ENCODE results near the gene LMF1.

Gene LMF1

DNA sequence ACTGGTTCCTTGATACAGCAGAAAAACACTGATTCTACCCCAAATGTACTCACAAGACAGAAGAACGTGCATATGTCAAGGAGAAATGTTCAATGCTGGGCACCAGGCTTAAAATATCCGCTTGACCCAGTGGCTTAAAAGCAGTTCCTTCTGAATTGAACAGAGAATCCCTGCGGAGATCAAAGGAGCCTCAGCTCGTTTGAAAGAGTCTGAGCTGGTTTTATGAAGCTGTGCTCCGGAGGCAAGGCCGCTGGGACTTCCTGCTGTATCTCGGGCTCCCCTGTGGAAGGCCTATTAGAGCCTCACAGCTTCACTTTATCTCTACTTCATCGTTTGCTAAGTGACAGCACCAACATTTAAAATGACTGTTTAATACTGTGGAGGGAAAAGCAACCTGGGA, 2.2 kb downstream of the LMF1 start:
- no peak for TF ChIP-seq ZFX (IDR thresholded peaks at IDR 0.05; ENCODE audit: borderline replicate concordance)
- TF ChIP-seq, protein P1, sequence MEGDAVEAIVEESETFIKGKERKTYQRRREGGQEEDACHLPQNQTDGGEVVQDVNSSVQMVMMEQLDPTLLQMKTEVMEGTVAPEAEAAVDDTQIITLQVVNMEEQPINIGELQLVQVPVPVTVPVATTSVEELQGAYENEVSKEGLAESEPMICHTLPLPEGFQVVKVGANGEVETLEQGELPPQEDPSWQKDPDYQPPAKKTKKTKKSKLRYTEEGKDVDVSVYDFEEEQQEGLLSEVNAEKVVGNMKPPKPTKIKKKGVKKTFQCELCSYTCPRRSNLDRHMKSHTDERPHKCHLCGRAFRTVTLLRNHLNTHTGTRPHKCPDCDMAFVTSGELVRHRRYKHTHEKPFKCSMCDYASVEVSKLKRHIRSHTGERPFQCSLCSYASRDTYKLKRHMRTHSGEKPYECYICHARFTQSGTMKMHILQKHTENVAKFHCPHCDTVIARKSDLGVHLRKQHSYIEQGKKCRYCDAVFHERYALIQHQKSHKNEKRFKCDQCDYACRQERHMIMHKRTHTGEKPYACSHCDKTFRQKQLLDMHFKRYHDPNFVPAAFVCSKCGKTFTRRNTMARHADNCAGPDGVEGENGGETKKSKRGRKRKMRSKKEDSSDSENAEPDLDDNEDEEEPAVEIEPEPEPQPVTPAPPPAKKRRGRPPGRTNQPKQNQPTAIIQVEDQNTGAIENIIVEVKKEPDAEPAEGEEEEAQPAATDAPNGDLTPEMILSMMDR (IDR thresholded peaks at IDR 0.05): no peak
- no peak overlapping the region for H3K27ac ChIP-seq

DNA sequence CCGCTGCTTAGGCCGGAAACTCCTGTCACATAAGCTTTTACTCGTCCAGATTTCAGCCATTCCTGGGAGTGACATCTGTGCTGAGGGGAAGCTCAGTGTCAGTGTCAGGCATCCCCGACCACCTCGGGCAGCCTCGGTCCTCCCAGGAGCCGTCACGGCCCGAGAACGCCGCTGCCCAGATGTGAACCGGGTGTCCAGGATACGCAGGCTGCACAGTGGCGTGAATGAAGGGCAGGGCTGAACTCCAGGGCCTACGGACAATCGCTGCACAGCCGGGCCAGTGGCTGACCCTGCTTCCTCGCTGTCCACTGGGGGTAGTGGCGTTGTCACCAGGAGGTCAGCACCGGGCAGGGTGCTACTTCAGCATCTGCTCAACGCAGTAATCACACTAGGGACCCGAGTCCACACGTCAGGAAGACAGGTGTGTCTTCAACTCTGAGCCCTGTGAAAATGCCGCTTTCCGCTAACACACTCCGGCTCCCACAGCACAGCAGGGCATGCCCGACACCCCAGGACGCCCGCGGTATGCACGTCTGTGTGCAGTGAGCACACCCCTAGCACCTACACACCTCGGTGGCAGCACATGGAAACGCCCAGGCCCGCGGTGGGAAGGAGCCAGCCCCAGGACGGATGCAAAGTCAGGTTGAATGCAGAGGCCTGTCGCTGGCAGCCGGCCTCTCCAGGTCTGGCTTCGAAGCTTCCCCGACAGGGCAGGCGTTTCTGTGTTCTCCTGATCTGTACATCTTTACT, 3.1 kb downstream of the LMF1 start:
- H3K27ac ChIP-seq: no peak overlapping the region
- TF ChIP-seq, protein P1 (IDR thresholded peaks at IDR 0.05): no peak
- TF ChIP-seq ZFX (IDR thresholded peaks at IDR 0.05; ENCODE audit: borderline replicate concordance): no peak

DNA sequence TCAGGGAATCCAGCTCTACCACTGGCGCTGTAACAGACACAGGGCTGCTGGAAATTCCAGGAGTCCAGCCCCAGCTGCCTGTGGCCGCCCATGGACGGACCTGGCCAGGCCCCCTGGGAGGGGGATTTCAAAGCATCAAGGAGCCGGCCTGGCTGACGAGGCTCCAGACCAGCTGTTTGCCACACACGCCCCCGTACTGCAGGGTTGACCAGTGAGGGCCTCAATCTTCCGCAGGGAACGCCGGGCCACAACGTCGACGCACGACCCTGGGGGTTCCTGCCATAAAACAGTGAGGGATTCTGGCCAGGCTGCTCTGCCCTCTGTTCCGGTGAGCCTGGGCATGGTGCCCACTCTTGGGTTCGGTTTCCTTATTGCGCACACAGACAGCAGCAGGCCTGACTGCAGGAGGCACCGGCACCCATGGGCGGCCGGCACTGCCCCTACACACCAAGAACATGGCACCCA, 3.7 kb downstream of the LMF1 start:
- TF ChIP-seq, protein P1 (IDR thresholded peaks at IDR 0.05): no peak
- TF ChIP-seq ZFX (IDR thresholded peaks at IDR 0.05; ENCODE audit: borderline replicate concordance): no peak
- no peak overlapping the region for H3K27ac ChIP-seq

DNA sequence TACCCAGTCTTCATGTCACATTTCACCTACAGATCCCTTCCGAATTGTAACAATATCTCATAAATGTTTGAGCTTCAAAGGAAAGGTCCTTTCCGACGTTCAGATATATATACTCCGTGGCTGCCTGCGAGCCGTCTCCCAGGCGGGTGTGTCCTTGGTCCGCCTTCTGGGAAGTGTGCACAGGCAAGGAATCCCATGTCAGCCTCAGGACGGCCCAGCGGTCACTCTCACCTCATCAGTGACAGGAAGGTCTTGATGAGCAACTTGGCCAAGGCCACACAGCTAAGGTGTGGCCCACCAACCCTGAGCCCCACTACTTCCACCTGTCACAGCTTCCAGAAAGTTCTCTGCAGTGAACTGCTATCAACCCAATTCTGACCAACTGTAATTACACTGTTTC, 4.3 kb downstream of the LMF1 start:
- TF ChIP-seq, protein P1 (IDR thresholded peaks at IDR 0.05): no peak
- TF ChIP-seq ZFX (IDR thresholded peaks at IDR 0.05; ENCODE audit: borderline replicate concordance): no peak
- no peak overlapping the region for H3K27ac ChIP-seq

DNA sequence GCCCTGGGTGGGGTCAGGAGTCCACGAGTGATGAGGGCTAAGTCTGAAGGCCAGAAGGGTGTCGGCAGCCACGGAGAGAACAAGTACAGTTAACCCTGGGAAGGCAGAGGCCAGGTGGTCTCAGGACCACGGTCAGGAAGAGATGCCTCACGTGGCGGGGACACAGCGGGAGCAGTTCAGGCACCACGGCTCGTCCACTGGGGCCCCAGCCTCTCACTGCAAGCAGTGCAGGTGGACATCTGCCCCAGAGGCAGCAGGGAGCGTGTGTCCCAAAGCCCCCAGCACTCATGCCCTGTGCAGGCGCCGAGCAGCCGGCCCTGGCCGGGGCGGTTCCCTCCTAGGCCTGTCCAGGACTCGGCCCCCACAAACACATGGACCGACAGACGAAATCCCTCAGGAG, 4.7 kb downstream of the LMF1 start:
- no peak overlapping the region for H3K27ac ChIP-seq
- TF ChIP-seq, protein P1 (IDR thresholded peaks at IDR 0.05): no peak
- no peak for TF ChIP-seq ZFX (IDR thresholded peaks at IDR 0.05; ENCODE audit: borderline replicate concordance)

DNA sequence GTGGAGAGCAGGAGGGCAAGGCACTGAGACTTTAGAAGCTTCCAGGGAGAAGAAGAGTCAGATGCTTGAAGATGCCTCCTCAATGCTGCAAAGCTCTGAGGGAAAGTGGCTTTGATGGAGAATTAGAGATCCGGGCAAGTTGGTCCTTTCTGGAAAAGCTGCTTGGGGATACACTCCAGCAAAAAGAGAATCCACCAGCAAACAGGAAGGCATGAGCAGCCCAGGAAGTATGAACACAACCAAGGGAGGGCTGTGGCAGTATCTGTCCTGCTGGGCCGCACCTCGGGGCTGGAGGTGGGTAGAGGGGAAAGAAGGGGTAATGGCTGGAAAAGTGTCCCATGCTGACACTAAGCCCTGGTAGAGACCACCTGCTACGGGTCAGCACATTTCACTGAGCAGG, 5.3 kb downstream of the LMF1 start:
- peak overlapping the region; percentile 73; the same call in 1 of the 2 replicates for H3K27ac ChIP-seq
- no peak for TF ChIP-seq ZFX (IDR thresholded peaks at IDR 0.05; ENCODE audit: borderline replicate concordance)
- TF ChIP-seq, protein P1 (IDR thresholded peaks at IDR 0.05): no peak

DNA sequence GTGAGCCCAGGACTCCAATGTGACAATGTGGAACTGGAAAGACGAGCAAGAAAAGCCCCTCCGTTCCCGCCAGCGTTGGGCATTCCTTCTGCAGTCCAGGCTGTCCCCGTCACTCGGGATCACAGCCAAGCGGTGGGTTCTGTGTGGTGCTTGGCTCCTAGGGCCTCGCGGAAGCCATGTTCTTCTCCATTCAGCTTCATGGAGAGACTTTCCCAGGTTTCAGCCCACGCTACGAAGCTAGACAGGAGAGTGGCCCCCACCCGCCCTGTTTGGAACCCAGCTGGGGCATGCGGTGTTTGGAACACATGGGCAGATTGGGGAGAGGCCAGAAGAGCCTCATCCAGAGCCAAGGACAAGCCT, 5.8 kb downstream of the LMF1 start:
- peak overlapping the region; percentile 73 for H3K27ac ChIP-seq
- TF ChIP-seq, protein P1 (IDR thresholded peaks at IDR 0.05): no peak
- TF ChIP-seq ZFX (IDR thresholded peaks at IDR 0.05; ENCODE audit: borderline replicate concordance): no peak
